ENCODE data around the gene LRRK1.

- no peak for TF ChIP-seq CTCF (IDR thresholded peaks at IDR 0.05)
- TF ChIP-seq CEBPB (IDR thresholded peaks at IDR 0.05), result no peak
- TF ChIP-seq RNF2 (IDR thresholded peaks at IDR 0.05; ENCODE audit: borderline replicate concordance, low read depth), result no peak
- no peak for TF ChIP-seq RAD21 (conservative IDR thresholded peaks at IDR 0.05 in 1 of 2, IDR thresholded peaks at IDR 0.05 in 1 of 2)
These were observed 104.4 kb downstream of the LRRK1 start for GRCh38 chr15:101023501-101024072.

Measured in A549 (cell line).